Gastrocnemius medialis (tissue), 4 donors: Measurements from ENCODE around the gene TMEM187. TPM values are rescaled to one million over a fixed set of nuclear protein-coding genes. Genes with fewer than 3 reads are reported as not detected.

ENCODE experiments used
- ATAC-seq, 2 donors: fragments of 150-250 bp; one replicate each; pipeline ENCODE4 v1.9.1; 2016
- DNase-seq, 2 donors: peaks; one replicate each; pipeline ENCODE4 v3.0.0-alpha.2; 2019
- H3K27ac ChIP-seq, 4 donors: fragments of 200-600 bp; sonication (generic); 1 replicate in 1 of 4; 2 replicates in 3 of 4; pipeline ENCODE4 v1.5.1; 2016 to 2018; ENCODE audit warnings: mild to moderate bottlenecking in 2 of 4, moderate library complexity in 1 of 4
- H3K27me3 ChIP-seq, 3 donors: fragments of 200-600 bp; sonication (generic) in 2 of 3; 1 replicate in 1 of 3; 2 replicates in 2 of 3; pipeline versions ENCODE4 v1.5.1 to v1.6.0; 2016 to 2019; ENCODE audit warnings: mild to moderate bottlenecking in 1 of 3, moderate library complexity in 1 of 3
- H3K36me3 ChIP-seq, 2 donors: fragments of 200-600 bp; sonication (generic) in 1 of 2; one replicate each; pipeline ENCODE4 v1.5.1; 2017 to 2018
- H3K4me1 ChIP-seq, 2 donors: fragments of 200-600 bp; sonication (generic) in 1 of 2; one replicate each; pipeline ENCODE4 v1.5.1; 2016 to 2017; ENCODE audit warnings: mild to moderate bottlenecking in 2 of 2
- H3K4me3 ChIP-seq, 4 donors: fragments of 200-600 bp; sonication (generic) in 3 of 4; 1 replicate in 1 of 4; 2 replicates in 3 of 4; pipeline ENCODE4 v1.5.1; 2016 to 2019; ENCODE audit warnings: mild to moderate bottlenecking in 2 of 4
- H3K9me3 ChIP-seq, 3 donors: fragments of 200-600 bp; sonication (generic) in 2 of 3; 1 replicate in 1 of 3; 2 replicates in 2 of 3; pipeline ENCODE4 v1.5.1; 2016 to 2019
- POLR2A ChIP-seq, 2 donors: fragments of 450-650 bp; IDR thresholded peaks; one replicate each; pipeline ENCODE4 v1.6.1; 2017; ENCODE audit warnings: antibody characterized with exemption in 2 of 2, mild to moderate bottlenecking in 2 of 2, moderate library complexity in 2 of 2
- in situ Hi-C, 4 donors: fragments of 200-750 bp; cut with MboI; loops; one replicate each; pipeline versions ENCODE4 v1.15.0 to v1.8.0; 2017; ENCODE audit warnings: low sequenced_read_pairs in 4 of 4
- intact Hi-C: fragments of 100-400 bp; cut with DNase I; formaldehyde crosslinking; loops from one replicate; pipeline ENCODE4 v1.15.1; 2023; ENCODE audit warnings: low total_unique reads
- total RNA-seq, 4 donors: library from RNA; depleted of rRNA; stranded (reverse); fragments of >200 nt; gene quantifications; one replicate each; pipeline versions ENCODE4 v1.1.0 to v1.2.3, GENCODE V29; 2016
- TF ChIP-seq, protein P1 (sequence below), 5 experiments: fragments of 450-650 bp in 3 of 5; fragments of 200-600 bp in 2 of 5; sonication (generic) in 2 of 5; IDR thresholded peaks in 4 of 5; conservative IDR thresholded peaks in 1 of 5; 1 replicate in 4 of 5; 2 replicates in 1 of 5; pipeline ENCODE4 v1.5.1; 2016 to 2019; ENCODE audit warnings: antibody characterized with exemption in 5 of 5, mild to moderate bottlenecking in 3 of 5, moderate library complexity in 3 of 5

TMEM187 gene
- total RNA-seq, 4 donors from 2014 or later: 1.3 to 8.6 (median 3.8) TPM

DNA sequence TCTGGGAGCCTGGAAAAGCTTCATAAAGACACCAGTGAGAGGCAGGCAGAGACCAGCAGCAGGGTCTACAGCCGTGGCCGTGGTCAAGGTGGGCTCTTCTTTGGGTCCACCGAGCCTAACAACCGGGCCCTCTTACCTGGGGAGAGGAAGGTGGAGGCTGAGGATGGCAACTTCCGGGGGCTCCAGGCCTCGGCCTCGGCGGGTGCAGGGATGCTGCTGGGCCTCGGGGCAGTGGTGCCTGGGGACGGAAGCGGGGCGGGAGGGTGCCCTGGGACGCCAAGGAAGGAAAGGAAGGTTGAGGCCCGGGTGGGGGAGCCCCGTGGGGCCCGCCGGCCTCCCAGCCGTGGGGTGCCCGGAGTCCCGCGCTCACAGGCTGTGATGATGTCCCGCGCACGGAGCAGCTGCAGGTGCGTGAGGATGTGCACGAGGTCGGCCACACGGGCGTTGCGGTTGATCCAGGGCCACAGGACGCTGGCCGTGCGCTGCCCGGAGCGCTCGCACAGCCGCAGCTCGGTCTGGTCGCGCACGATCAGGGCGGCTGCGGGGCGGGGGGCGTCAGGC lies 46.6 kb downstream of the TMEM187 start:
- ATAC-seq: peak; percentile 29 to 32
- in situ Hi-C loops: no loop called here

DNA sequence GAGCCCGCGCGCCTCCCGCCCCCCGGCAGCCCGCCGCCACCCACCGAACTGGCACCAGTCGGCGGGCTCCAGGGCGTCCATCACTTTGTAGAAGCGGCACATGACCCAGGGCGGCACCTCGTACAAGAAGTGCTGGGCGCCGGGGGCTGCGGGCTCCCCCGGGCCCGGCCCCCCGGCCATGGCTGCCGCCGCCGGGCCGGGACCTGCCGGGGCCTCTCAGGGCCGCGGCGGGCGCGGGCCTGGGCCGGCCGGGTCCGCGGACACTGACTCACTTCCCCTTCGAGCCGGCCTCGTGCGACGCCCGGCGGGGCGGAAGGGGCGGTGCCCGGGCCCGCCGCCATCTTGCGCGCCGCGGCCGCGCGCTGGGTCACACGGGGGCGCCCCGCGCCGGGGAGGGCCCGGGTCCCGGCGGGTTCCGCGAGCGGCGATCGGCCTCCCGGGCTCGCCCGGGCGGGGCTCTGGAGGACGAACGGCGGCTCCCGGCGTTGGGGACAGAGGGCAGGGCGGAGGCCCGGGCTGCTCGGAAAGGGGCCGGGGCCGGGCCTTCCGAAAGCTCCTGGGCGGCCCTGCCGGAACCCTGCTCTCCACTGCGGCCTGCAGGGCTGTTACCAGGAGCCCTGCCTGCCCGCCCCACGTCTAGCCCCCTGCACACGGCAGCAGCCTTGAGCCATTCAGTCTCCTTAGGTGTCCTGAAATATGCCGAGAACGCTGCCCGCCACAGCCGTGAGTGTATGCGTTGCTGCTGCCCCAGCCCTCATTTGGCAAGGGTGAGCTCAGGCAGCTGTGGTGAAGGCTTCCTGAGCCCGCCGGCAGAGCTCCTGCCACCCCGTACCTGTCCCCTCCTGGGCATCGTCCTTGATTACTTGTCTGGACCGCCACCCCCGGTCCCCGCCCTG lies 47.3 kb downstream of the TMEM187 start, which contains the start of gene IRAK1:
TSS of gene IRAK1 (minus strand) at position 270 of the 896 bp plus-strand sequence. CDS start at position 180, 90 bp downstream.
- intact Hi-C loops (loop anchor here (2.0 to 5.0 kb wide), 2 partner anchors 29 to 77 kb away; partner anchors contain the start of gene MECP2), in situ Hi-C loops (no loop called here)
- TF ChIP-seq, protein P1, sequence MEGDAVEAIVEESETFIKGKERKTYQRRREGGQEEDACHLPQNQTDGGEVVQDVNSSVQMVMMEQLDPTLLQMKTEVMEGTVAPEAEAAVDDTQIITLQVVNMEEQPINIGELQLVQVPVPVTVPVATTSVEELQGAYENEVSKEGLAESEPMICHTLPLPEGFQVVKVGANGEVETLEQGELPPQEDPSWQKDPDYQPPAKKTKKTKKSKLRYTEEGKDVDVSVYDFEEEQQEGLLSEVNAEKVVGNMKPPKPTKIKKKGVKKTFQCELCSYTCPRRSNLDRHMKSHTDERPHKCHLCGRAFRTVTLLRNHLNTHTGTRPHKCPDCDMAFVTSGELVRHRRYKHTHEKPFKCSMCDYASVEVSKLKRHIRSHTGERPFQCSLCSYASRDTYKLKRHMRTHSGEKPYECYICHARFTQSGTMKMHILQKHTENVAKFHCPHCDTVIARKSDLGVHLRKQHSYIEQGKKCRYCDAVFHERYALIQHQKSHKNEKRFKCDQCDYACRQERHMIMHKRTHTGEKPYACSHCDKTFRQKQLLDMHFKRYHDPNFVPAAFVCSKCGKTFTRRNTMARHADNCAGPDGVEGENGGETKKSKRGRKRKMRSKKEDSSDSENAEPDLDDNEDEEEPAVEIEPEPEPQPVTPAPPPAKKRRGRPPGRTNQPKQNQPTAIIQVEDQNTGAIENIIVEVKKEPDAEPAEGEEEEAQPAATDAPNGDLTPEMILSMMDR (IDR thresholded peaks at IDR 0.05 in 4 of 5, conservative IDR thresholded peaks at IDR 0.05 in 1 of 5): no peak
- TF ChIP-seq POLR2A (IDR thresholded peaks at IDR 0.05): peak; percentile 68 to 88
- Histone ChIP-seq H3K27me3 (no peaks in the 10 kb centered on the region), H3K27ac (peak within 1 kb of the TSS; percentile 87 to 93 (median 89)), H3K36me3 (peaks cover 0 to 19% of the 10 kb centered on the region in 2 donors), H3K4me1 (peaks cover 4% of the 10 kb centered on the region in 2 donors), H3K4me3 (peak within 1 kb of the TSS; percentile 56 to 65 (median 62)), H3K9me3 (no peaks in the 10 kb centered on the region)
- DNase-seq (peak in 1 of 2 donors; percentile 57), ATAC-seq (peak; percentile 86)

More for the DNA sequence above, 46.6 kb downstream of the TMEM187 start:
- DNase-seq: no peak
- Histone ChIP-seq H3K27ac (peak overlapping the region; percentile 74 to 93 (median 84)), H3K4me1 (peaks cover 4% of the 10 kb centered on the region in 2 donors), H3K27me3 (no peaks in the 10 kb centered on the region), H3K4me3 (peak overlapping the region; percentile 56 to 65 (median 62)), H3K9me3 (no peaks in the 10 kb centered on the region), H3K36me3 (peaks cover 0 to 20% of the 10 kb centered on the region in 2 donors)
- TF ChIP-seq, protein P1 (IDR thresholded peaks at IDR 0.05 in 4 of 5, conservative IDR thresholded peaks at IDR 0.05 in 1 of 5): no peak
- no peak for TF ChIP-seq POLR2A (IDR thresholded peaks at IDR 0.05)
- intact Hi-C loops: loop anchor here (2.0 kb wide), 1 partner anchor 30 kb away; no protein-coding TSS in a partner anchor

DNA sequence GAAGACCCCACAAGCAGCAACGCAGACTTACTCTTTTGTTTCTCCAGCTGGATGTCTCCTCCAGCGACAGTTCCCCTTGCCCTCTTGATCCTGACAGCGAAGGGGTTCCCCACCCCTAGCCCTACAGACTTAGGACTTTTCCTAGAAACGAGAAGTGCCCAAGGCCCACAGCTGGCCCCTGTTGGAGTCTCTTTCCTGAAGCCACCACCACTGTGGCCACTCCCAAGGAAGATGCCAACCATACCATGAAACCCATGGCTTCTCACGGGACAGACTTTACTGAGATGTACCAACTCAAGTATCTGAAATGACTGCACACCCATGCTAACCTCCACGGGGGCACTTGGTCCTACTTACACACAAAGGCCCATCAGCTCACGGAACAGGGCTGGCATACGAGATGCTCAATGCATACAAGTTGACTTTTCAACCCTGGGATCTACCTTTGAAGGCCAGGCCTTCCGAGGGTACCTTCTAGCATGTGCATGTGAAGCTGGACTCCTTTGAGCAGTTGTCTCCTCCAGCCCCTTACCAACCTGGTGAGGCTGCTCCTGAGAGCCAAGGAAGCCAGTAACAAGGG lies 48.1 kb downstream of the TMEM187 start:
- Histone ChIP-seq H3K36me3 (peaks cover 0 to 15% of the 10 kb centered on the region in 2 donors), H3K4me3 (peak overlapping the region; percentile 51 to 64 (median 60)), H3K4me1 (peaks cover 4 to 10% of the 10 kb centered on the region in 2 donors), H3K27ac (peak overlapping the region; percentile 87 to 93 (median 89)), H3K27me3 (no peaks in the 10 kb centered on the region), H3K9me3 (no peaks in the 10 kb centered on the region)
- peak in 1 of 2 donors; percentile 4 for ATAC-seq
- no peak for TF ChIP-seq POLR2A (IDR thresholded peaks at IDR 0.05)
- TF ChIP-seq, protein P1 (IDR thresholded peaks at IDR 0.05 in 4 of 5, conservative IDR thresholded peaks at IDR 0.05 in 1 of 5): no peak
- DNase-seq: no peak
- intact Hi-C loops: loop anchor here (5.0 kb wide), 1 partner anchor 77 kb away; the partner anchor contains the start of gene MECP2
- in situ Hi-C loops: no loop called here

DNA sequence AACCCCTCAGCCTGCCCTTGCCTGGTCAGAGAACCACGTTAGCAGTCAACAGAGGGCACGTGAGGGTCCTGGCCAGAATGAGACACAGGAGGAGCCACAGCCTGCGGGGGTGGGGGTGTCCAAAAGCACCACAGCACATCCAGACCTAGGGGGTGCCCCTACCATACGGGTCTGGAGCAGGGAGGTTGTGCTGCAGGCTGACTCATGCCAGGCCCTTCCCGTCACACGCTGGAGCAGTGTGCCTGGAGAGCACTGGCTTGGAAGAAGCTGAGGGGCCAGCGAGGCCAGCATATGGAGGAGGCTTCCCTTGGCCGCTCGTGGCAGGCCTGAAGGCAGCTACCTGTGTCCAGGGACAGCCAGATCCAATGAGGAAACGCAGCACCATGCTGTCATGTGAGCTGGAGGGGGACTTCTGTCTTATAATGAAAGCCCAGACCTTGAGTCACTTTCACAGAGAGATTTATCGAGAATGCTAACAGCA lies 48.6 kb downstream of the TMEM187 start:
- H3K36me3 ChIP-seq: peaks cover 0 to 12% of the 10 kb centered on the region in 2 donors
- H3K27ac ChIP-seq: peak overlapping the region; percentile 87 to 93 (median 89)
- no peak overlapping the region for H3K4me3 ChIP-seq
- DNase-seq (no peak), ATAC-seq (no peak)
- no peaks in the 10 kb centered on the region for H3K9me3 ChIP-seq
- intact Hi-C loops (loop anchor here (5.0 kb wide), 1 partner anchor 76 kb away; the partner anchor contains the start of gene MECP2), in situ Hi-C loops (no loop called here)
- peaks cover 4 to 13% of the 10 kb centered on the region in 2 donors for H3K4me1 ChIP-seq
- TF ChIP-seq POLR2A (IDR thresholded peaks at IDR 0.05): no peak
- TF ChIP-seq, protein P1 (IDR thresholded peaks at IDR 0.05 in 4 of 5, conservative IDR thresholded peaks at IDR 0.05 in 1 of 5): no peak
- H3K27me3 ChIP-seq: no peaks in the 10 kb centered on the region
